SH-SY5Y (cell line): ENCODE results near the gene AATK.

ENCODE experiments used
- GATA2 ChIP-seq: IDR thresholded peaks from 2 replicates; pipeline ENCODE4 v1.6.1; 2011; ENCODE audit warnings: mild to moderate bottlenecking, low read depth, low read length
- GATA3 ChIP-seq: IDR thresholded peaks from 2 replicates; pipeline ENCODE4 v1.6.1; 2011; ENCODE audit warnings: low read depth, mild to moderate bottlenecking, low read length, moderate library complexity

The AATK gene

DNA sequence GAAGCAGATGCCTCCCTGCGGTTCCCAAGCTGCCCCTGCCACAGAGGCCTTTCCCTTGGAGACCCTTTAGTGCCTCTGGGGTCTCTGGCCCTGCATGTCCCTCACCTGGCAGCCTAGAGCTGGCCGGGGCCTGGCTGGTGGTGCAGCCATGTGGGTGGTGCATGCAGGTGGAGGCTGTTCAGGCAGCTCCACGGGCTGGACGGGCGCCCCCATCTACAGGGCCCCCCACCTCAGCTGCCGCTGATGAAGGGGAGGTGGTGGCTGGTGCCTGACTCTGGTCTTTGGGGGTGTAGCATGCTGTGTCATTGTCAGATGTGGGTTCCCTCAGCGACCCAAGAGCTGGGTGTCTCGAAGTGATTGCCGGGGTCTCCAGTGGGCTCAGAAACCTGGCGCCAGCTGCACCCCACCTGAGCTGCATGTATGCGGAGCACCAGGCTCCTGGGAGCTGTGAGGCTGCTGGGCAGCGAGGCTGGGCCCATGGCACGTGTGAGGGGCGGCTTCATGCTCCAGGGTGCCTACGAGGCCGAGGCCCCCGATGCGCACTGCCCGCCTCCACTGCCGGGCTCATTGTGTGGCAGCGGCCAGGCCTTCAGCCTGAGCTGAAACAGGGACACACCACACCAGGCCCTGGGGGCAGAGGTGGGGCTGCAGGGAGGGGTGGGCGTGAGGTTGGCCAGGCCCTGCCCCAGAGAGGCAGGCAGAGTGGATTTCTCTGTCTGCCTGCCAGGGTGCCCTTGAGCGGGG, 74.1 kb downstream of the AATK start:
- TF ChIP-seq GATA2 = no peak

GRCh38 chr17:81091154-81091553, 74.9 kb downstream of the AATK start:
- TF ChIP-seq GATA3 = no peak
- no peak for TF ChIP-seq GATA2

GRCh38 chr17:81090361-81091136, 75.5 kb downstream of the AATK start:
- no peak for TF ChIP-seq GATA3
- TF ChIP-seq GATA2 = no peak

GRCh38 chr17:81086789-81087551, 79.1 kb downstream of the AATK start:
- no peak for TF ChIP-seq GATA2
- no peak for TF ChIP-seq GATA3

- TF ChIP-seq GATA2 = no peak
- TF ChIP-seq GATA3 = no peak
Measured at GRCh38 chr17:81085420-81085911, 80.6 kb downstream of the AATK start.

GRCh38 chr17:81084680-81085419, 81.2 kb downstream of the AATK start:
- TF ChIP-seq GATA2 (no peak), GATA3 (no peak)

DNA sequence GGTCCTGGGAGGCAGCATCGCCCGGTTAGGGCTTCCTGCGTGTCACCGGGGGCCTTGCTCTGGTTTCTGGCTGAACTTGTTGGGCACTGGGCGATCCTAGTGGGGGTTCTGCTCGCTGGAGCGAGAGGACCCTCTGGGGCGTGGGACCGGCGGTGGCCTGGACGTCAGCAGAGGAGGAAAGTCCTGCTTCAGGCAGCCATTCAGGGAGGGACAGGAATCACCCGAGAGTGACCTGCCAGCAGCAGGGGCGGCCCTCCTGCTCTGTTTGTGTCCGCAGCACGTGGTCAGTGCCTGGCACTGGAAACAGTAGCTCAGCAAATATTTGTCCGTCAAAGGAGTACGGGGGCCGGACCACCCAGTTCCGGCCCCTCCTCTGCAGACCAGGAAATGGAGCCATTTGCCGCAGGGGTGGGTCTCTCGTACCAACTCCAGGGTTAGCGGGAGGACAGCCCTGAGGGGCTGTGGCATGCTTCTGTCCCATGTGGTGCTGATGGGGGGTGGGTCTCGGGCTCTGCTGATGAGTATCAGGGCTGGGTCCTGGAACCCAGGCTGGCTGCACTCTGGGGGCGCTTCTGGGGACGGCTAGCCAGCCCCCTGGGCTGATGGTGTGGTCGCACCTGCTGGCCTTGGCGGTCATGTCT, 82.8 kb downstream of the AATK start:
- TF ChIP-seq GATA3 (no peak), GATA2 (peak; percentile 86)

GRCh38 chr17:81082177-81083073, 83.6 kb downstream of the AATK start:
- TF ChIP-seq GATA2 (no peak), GATA3 (no peak)

DNA sequence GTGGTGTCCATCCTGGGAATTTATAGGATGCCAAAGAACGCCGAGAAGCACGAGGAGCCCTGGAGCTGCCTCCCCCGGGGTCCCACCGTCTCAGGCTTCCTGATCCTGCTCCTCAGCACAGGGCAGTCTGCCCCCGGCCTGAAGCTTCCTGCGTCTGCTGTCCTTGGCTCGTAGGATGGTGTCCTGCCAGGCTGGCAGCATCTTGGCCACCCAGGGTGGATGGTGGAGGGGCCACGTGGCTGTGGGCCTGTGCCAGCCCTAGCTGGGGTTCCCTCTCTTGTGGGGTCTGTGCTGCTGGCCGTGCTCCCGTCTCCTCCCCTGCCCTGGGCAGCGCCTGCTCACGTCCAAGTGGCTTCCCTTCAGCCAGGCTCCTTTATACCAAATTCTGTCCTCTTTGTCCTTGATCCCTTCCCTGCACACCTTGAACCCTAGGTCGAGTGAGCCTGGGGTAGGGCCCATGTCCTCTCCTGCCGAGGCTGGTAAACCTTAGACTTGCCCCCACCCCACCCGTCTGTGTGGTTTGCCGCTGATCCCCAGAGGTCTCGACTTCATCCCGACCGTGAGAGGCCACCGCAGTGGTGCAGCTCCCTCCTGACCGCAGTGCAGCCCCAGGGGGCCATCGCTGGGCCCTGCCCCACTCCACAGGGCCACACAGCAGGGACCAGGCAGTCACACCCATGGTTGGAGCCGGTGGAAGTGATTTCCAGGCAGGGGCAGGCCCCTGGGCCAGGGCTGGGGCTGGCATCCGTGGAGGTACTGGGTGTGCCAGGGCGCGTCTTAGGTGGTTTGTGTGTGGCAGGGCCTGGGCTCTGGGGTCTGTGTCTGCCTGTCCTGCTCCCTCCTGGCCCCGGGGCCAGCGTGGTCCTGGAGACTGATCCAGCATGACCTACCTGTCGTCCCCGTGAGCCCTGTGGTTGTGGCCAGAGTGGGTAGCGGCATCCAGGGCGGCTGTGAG, 84.5 kb downstream of the AATK start:
- TF ChIP-seq GATA2 = no peak
- no peak for TF ChIP-seq GATA3

DNA sequence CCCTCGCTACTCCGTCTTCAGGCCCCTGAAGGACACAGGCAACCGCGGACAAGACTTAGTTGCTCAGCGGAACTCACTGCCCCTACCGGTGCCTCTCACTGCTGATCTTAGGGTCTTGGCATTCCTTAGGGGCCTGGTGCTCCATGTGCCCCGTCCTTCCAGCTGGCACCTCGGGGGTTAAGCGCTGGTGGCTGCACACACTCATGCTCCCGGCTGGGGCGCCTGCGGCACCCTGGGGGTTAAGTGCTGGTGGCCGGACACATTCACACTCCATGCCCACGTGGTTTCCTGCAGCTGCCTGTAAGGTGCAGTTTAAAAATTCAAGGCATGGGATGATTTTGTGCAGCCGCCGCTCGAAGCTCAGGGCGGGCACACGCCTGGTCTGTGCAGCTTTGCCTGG, 86.0 kb downstream of the AATK start:
- TF ChIP-seq GATA3 (no peak), GATA2 (no peak)

GRCh38 chr17:81076141-81076679, 89.8 kb downstream of the AATK start:
- TF ChIP-seq GATA3 (no peak), GATA2 (peak; percentile 89)

- no peak for TF ChIP-seq GATA3
Measured at GRCh38 chr17:81075307-81075706, 90.7 kb downstream of the AATK start.

DNA sequence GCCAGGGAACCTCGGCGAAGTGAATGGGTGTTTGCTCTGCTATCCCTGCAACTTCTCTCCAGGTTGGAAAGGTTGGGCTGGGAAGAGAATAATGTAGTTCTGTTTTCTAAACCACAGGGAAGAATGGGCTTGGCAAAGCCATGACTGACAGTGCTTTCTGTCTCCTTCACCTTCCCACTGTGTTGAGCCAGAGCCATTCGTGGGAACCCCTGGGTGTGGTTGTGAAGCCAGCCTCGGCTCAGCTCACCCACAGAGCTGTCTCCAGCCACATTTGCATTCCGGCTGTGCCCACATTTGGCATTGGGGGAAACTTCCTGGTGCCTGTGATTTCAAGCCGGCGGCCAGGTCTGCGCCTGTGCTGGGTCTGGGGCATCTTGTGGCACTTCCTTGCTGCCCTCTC, 91.1 kb downstream of the AATK start:
- TF ChIP-seq GATA2 (no peak), GATA3 (no peak)
